ENCODE results near the gene UGGT1.

The UGGT1 gene

GRCh38 chr2:128093762-128094161 lies 2.8 kb downstream of the UGGT1 start:
- Histone ChIP-seq H3K9me3 (no peaks in the 10 kb centered on the region), H3K27me3 (no peaks in the 10 kb centered on the region), H3K4me1 (no peaks in the 10 kb centered on the region), H3K36me3 (no peaks in the 10 kb centered on the region), H3K4me3 (ENCODE audit: low read depth, low read length) (no peak overlapping the region)
- no peak for TF ChIP-seq CTCF (IDR thresholded peaks at IDR 0.05; ENCODE audit: low read depth, low read length)
- DNase-seq = no peak

GRCh38 chr2:128095201-128095600 lies 4.2 kb downstream of the UGGT1 start:
- Histone ChIP-seq H3K27me3 (no peaks in the 10 kb centered on the region), H3K4me3 (ENCODE audit: low read depth, low read length) (no peak overlapping the region), H3K9me3 (no peaks in the 10 kb centered on the region), H3K4me1 (no peaks in the 10 kb centered on the region), H3K36me3 (no peaks in the 10 kb centered on the region)
- no peak for TF ChIP-seq CTCF (IDR thresholded peaks at IDR 0.05; ENCODE audit: low read depth, low read length)
- no peak for DNase-seq

- Histone ChIP-seq H3K36me3 (no peaks in the 10 kb centered on the region), H3K9me3 (no peaks in the 10 kb centered on the region), H3K27me3 (no peaks in the 10 kb centered on the region), H3K4me1 (no peaks in the 10 kb centered on the region), H3K4me3 (ENCODE audit: low read depth, low read length) (no peak overlapping the region)
- TF ChIP-seq CTCF (IDR thresholded peaks at IDR 0.05; ENCODE audit: low read depth, low read length) = no peak
- DNase-seq = no peak
These were observed 12.4 kb downstream of the UGGT1 start for GRCh38 chr2:128103407-128103806.

- H3K36me3 ChIP-seq = no peaks in the 10 kb centered on the region
- no peak for DNase-seq
- no peak for TF ChIP-seq CTCF (IDR thresholded peaks at IDR 0.05; ENCODE audit: low read depth, low read length)
These were observed 14.1 kb downstream of the UGGT1 start for GRCh38 chr2:128105072-128105471.

GRCh38 chr2:128108166-128108565 lies 17.2 kb downstream of the UGGT1 start:
- Histone ChIP-seq H3K4me1 (no peaks in the 10 kb centered on the region), H3K36me3 (no peaks in the 10 kb centered on the region), H3K27me3 (no peaks in the 10 kb centered on the region), H3K4me3 (ENCODE audit: low read depth, low read length) (no peak overlapping the region), H3K9me3 (no peaks in the 10 kb centered on the region)
- TF ChIP-seq CTCF (IDR thresholded peaks at IDR 0.05; ENCODE audit: low read depth, low read length) = no peak
- DNase-seq = no peak

More at GRCh38 chr2:128105072-128105471, 14.1 kb downstream of the UGGT1 start:
- Histone ChIP-seq H3K9me3 (no peaks in the 10 kb centered on the region), H3K27me3 (no peaks in the 10 kb centered on the region), H3K4me3 (ENCODE audit: low read depth, low read length) (no peak overlapping the region), H3K4me1 (no peaks in the 10 kb centered on the region)

GRCh38 chr2:128109243-128109642 lies 18.2 kb downstream of the UGGT1 start:
- Histone ChIP-seq H3K36me3 (no peaks in the 10 kb centered on the region), H3K27me3 (no peaks in the 10 kb centered on the region), H3K4me3 (ENCODE audit: low read depth, low read length) (no peak overlapping the region), H3K9me3 (no peaks in the 10 kb centered on the region), H3K4me1 (no peaks in the 10 kb centered on the region)
- no peak for DNase-seq
- no peak for TF ChIP-seq CTCF (IDR thresholded peaks at IDR 0.05; ENCODE audit: low read depth, low read length)
